ENCODE data around the gene SULT2B1. TPM values are rescaled to one million over a fixed set of nuclear protein-coding genes. Genes with fewer than 3 reads are reported as not detected.

SULT2B1 gene
- total and polyA plus RNA-seq, 8 donors, result 2.1 to 6.3 (median 2.9) TPM

- peak in 3 of 4 donors; percentile 75 to 91 (median 89) for DNase-seq
- peaks cover 16 to 31% of the 10 kb centered on the region in 2 donors for H3K4me1 ChIP-seq
Measured at GRCh38 chr19:48614436-48615230, 62.7 kb downstream of the SULT2B1 start, which contains the start of gene FAM83E. FAM83E (minus strand) TSS chr19:48615076; CDS start chr19:48613372, 1,704 bp downstream.

GRCh38 chr19:48615231-48616040, 63.5 kb downstream of the SULT2B1 start:
- intact Hi-C loops (cut with DNase I), result no loop called here
- no peak for ATAC-seq
- peaks cover 0 to 34% of the 10 kb centered on the region in 2 donors for H3K36me3 ChIP-seq
- no peak for DNase-seq
- peak overlapping the region; percentile 25 to 30 for H3K27ac ChIP-seq
- no peak for TF ChIP-seq CTCF (IDR thresholded peaks at IDR 0.05)
- peaks cover 20 to 39% of the 10 kb centered on the region in 2 donors for H3K4me1 ChIP-seq
- no peaks in the 10 kb centered on the region for H3K27me3 ChIP-seq
- H3K4me3 ChIP-seq, result peak overlapping the region in 1 of 2 donors; percentile 75
- no peaks in the 10 kb centered on the region for H3K9me3 ChIP-seq

More at GRCh38 chr19:48614436-48615230, 62.7 kb downstream of the SULT2B1 start, which contains the start of gene FAM83E:
- Histone ChIP-seq H3K27ac (peak within 1 kb of the TSS; percentile 30 to 62), H3K4me3 (peak within 1 kb of the TSS; percentile 21 to 75), H3K9me3 (no peaks in the 10 kb centered on the region), H3K27me3 (no peaks in the 10 kb centered on the region), H3K36me3 (peaks cover 0 to 34% of the 10 kb centered on the region in 2 donors)
- intact Hi-C loops (cut with DNase I), result no loop called here
- no peak for TF ChIP-seq CTCF (IDR thresholded peaks at IDR 0.05)
- peak; percentile 72 for ATAC-seq

- peaks cover 20 to 46% of the 10 kb centered on the region in 2 donors for H3K4me1 ChIP-seq
- ATAC-seq (no peak), DNase-seq (peak in 1 of 4 donors; percentile 81)
- intact Hi-C loops (cut with DNase I), result no loop called here
- H3K27me3 ChIP-seq, result no peaks in the 10 kb centered on the region
- peaks cover 0 to 36% of the 10 kb centered on the region in 2 donors for H3K36me3 ChIP-seq
- no peaks in the 10 kb centered on the region for H3K9me3 ChIP-seq
- TF ChIP-seq CTCF (IDR thresholded peaks at IDR 0.05), result no peak
- peak overlapping the region in 1 of 2 donors; percentile 25 for H3K27ac ChIP-seq
- peak overlapping the region in 1 of 2 donors; percentile 75 for H3K4me3 ChIP-seq
Measured at GRCh38 chr19:48616041-48616436, 64.1 kb downstream of the SULT2B1 start.

- Histone ChIP-seq H3K9me3 (no peaks in the 10 kb centered on the region), H3K4me3 (peak overlapping the region in 1 of 2 donors; percentile 75), H3K36me3 (peaks cover 0 to 40% of the 10 kb centered on the region in 2 donors), H3K27ac (peak overlapping the region in 1 of 2 donors; percentile 25), H3K27me3 (no peaks in the 10 kb centered on the region), H3K4me1 (peaks cover 20 to 50% of the 10 kb centered on the region in 2 donors)
- TF ChIP-seq CTCF (IDR thresholded peaks at IDR 0.05), result no peak
- ATAC-seq, result no peak
- intact Hi-C loops (cut with DNase I), result no loop called here
- DNase-seq, result no peak
Measured at GRCh38 chr19:48616491-48617056, 64.6 kb downstream of the SULT2B1 start.

All from left lung (tissue), 10 donors.